Ishikawa (cell line): ENCODE data around the gene THADA.

Source experiments
- CEBPB ChIP-seq: IDR thresholded peaks from 2 replicates; pipeline ENCODE4 v1.6.1; 2012
- CREB1 ChIP-seq: IDR thresholded peaks from 2 replicates; pipeline ENCODE4 v1.6.1; 2012; ENCODE audit warnings: low read depth
- EGR1 ChIP-seq: IDR thresholded peaks from 2 replicates; pipeline ENCODE4 v1.6.1; 2012
- EP300 ChIP-seq: IDR thresholded peaks from 2 replicates; pipeline ENCODE4 v1.6.1; 2012; ENCODE audit warnings: borderline replicate concordance
- FOXM1 ChIP-seq: IDR thresholded peaks from 2 replicates; pipeline ENCODE4 v1.6.1; 2012; ENCODE audit warnings: low read depth, borderline replicate concordance
- NFIC ChIP-seq: IDR thresholded peaks from 2 replicates; pipeline ENCODE4 v1.6.1; 2012
- RAD21 ChIP-seq: IDR thresholded peaks from 2 replicates; pipeline ENCODE4 v1.6.1; 2012; ENCODE audit warnings: low read depth
- TAF1 ChIP-seq: IDR thresholded peaks from 2 replicates; pipeline ENCODE4 v1.6.1; 2012; ENCODE audit warnings: low read depth, mild to moderate bottlenecking
- TCF12 ChIP-seq: IDR thresholded peaks from 2 replicates; pipeline ENCODE4 v1.6.1; 2012; ENCODE audit warnings: low read depth
- TEAD4 ChIP-seq: IDR thresholded peaks from 2 replicates; pipeline ENCODE4 v1.6.1; 2012
- YY1 ChIP-seq: IDR thresholded peaks from 2 replicates; pipeline ENCODE4 v1.6.1; 2012; ENCODE audit warnings: low read depth
- TF ChIP-seq, protein P1 (sequence below): IDR thresholded peaks from 2 replicates; pipeline ENCODE4 v1.6.1; 2012
- TF ChIP-seq, protein P2 (sequence below): IDR thresholded peaks from 2 replicates; pipeline ENCODE4 v1.6.1; 2012
- TF ChIP-seq, protein P3 (sequence below): IDR thresholded peaks from 2 replicates; pipeline ENCODE4 v1.6.1; 2012; ENCODE audit warnings: low read depth, mild to moderate bottlenecking

THADA gene

DNA sequence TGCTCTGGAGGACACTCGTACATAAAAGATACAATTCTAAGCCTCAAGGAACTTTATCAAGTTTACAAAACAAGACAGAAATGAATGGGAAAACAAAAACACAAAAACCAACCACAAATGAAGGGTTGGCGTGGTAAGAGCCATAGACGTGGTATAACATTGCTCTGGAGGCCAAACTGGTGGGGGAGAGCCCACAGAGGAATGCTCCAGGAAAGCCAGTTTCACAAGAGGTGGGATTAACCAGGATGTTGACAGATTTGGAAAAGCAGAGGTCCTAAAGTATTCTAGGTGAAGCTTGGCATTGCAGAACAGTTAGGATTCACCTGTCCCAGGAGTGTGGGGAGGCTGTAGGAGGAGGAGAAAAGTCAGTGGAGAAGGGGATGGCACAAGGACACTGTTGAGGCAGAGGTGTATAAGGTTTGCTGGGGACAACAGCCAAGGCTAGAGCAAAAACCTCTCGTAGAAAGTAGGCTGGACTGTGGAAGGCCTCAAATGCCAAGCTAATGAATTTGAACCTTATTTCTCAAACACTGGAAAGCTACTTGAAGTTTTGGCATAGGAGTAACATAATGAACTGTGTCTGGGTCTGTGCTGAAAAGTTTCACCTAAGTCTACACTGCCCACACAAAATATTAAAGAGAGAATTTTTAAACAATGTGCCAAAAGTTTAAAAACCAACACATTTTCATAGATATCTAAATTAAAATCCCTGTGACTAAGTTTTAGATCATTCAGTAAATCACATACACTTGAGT, 135.1 kb downstream of the THADA start:
- TF ChIP-seq NFIC = no peak
- TF ChIP-seq TAF1 = no peak
- TF ChIP-seq CEBPB = no peak
- no peak for TF ChIP-seq EGR1
- TF ChIP-seq YY1 = no peak
- TF ChIP-seq, protein P1, sequence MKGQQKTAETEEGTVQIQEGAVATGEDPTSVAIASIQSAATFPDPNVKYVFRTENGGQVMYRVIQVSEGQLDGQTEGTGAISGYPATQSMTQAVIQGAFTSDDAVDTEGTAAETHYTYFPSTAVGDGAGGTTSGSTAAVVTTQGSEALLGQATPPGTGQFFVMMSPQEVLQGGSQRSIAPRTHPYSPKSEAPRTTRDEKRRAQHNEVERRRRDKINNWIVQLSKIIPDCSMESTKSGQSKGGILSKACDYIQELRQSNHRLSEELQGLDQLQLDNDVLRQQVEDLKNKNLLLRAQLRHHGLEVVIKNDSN = no peak
- no peak for TF ChIP-seq RAD21

DNA sequence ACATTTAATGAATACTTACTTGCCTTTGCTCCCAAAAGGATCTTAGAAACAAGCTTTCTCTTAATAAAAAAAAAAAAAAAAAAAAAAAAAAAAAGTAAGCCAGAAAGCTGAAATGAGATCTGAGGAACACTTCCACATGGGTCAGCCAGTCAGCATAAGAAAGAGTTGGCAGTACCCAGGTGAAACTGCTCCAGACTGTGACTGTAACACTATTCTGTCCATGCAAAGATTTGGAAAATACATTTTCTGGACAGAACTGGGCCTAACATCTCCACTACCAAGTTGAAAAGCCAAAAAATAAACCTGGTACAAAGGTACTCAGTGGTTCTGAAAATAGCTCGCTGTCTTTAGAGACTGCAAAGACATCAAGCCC, 135.7 kb downstream of the THADA start:
- TF ChIP-seq YY1 (no peak), CREB1 (no peak), TCF12 (no peak), RAD21 (no peak), NFIC (no peak), EGR1 (no peak), CEBPB (no peak), TAF1 (no peak)
- TF ChIP-seq, protein P2, sequence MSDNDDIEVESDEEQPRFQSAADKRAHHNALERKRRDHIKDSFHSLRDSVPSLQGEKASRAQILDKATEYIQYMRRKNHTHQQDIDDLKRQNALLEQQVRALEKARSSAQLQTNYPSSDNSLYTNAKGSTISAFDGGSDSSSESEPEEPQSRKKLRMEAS = no peak
- TF ChIP-seq, protein P1 = no peak
- TF ChIP-seq, protein P3, sequence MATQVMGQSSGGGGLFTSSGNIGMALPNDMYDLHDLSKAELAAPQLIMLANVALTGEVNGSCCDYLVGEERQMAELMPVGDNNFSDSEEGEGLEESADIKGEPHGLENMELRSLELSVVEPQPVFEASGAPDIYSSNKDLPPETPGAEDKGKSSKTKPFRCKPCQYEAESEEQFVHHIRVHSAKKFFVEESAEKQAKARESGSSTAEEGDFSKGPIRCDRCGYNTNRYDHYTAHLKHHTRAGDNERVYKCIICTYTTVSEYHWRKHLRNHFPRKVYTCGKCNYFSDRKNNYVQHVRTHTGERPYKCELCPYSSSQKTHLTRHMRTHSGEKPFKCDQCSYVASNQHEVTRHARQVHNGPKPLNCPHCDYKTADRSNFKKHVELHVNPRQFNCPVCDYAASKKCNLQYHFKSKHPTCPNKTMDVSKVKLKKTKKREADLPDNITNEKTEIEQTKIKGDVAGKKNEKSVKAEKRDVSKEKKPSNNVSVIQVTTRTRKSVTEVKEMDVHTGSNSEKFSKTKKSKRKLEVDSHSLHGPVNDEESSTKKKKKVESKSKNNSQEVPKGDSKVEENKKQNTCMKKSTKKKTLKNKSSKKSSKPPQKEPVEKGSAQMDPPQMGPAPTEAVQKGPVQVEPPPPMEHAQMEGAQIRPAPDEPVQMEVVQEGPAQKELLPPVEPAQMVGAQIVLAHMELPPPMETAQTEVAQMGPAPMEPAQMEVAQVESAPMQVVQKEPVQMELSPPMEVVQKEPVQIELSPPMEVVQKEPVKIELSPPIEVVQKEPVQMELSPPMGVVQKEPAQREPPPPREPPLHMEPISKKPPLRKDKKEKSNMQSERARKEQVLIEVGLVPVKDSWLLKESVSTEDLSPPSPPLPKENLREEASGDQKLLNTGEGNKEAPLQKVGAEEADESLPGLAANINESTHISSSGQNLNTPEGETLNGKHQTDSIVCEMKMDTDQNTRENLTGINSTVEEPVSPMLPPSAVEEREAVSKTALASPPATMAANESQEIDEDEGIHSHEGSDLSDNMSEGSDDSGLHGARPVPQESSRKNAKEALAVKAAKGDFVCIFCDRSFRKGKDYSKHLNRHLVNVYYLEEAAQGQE = no peak

DNA sequence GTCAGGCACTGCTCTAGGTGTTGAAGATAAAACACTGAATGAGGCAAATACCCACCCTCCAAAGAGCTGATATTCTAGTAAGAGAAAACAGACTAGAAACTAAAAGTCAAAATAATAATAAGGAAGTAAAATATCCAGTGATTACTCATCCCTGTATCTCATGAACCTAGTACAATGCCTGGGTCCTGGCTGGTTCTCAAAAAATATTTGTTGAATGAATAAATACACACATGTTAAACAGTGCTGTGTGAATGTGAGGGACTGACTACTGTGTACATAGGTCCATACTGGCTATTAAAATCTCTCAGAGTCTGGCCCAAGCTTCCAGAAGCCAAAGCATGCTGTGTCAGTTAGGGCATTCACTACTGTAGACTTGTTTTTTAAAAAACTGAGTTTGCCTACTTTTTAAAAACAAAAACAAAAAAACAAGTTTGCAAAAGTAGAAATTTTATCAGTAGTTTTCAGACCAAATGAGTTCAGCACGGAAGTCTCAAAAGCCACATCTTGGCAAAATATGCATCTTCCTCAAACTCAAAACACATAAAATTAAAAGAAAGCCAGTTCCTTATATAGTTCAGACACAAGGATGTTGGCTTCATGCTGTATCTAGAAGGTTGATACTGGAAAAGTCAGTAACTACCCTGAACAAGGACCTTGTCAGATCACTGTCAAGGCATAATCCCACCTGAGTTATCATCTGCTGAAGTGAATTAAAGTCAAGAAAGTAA, 136.2 kb downstream of the THADA start:
- TF ChIP-seq EP300 (no peak), RAD21 (no peak), YY1 (no peak), CEBPB (no peak), EGR1 (no peak), FOXM1 (no peak), TCF12 (no peak), CREB1 (no peak), NFIC (no peak), TEAD4 (no peak), TAF1 (no peak)
- TF ChIP-seq, protein P2 = no peak
- TF ChIP-seq, protein P3 = no peak
- TF ChIP-seq, protein P1 = no peak

DNA sequence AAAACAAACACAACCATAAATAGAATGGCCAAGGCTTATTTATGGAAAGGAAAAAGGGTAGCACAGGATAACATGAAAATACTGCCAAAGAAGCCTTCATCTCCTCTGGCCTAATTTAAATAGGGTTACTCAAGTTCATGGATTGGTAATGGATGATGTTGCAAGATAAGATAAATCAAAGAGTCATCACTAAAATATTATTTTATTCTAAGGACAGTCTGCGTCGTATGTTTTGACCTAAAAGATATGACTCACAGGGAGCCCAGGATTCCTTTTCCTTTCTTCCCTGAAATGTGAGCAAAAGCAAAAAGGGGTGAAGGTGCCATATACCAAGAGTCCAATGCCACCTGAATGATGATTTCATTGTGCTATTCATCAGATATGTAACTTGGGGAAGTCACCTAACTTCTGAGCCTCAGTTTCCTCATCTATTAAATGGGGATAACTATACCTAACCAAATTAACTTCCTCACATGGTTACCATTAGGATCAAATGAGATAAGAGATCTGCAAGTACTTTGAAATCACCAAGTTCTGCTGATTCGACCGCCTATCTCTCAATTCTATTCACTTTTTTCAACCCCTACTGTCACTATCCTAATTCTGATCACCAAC, 137.7 kb downstream of the THADA start:
- TF ChIP-seq EP300 (no peak), CEBPB (no peak), RAD21 (no peak), EGR1 (no peak), TAF1 (no peak), CREB1 (no peak)
- TF ChIP-seq, protein P3 = no peak
- TF ChIP-seq, protein P1 = no peak
